ENCODE data around the gene ATP5F1D.

ATP5F1D gene

GRCh38 chr19:1280636-1281568 lies 39.4 kb downstream of the ATP5F1D start:
- DNase-seq (ENCODE audit: low read depth in 3 of 3) = no peak

GRCh38 chr19:1281569-1282287 lies 40.2 kb downstream of the ATP5F1D start:
- DNase-seq (ENCODE audit: low read depth in 3 of 3) = no peak

DNA sequence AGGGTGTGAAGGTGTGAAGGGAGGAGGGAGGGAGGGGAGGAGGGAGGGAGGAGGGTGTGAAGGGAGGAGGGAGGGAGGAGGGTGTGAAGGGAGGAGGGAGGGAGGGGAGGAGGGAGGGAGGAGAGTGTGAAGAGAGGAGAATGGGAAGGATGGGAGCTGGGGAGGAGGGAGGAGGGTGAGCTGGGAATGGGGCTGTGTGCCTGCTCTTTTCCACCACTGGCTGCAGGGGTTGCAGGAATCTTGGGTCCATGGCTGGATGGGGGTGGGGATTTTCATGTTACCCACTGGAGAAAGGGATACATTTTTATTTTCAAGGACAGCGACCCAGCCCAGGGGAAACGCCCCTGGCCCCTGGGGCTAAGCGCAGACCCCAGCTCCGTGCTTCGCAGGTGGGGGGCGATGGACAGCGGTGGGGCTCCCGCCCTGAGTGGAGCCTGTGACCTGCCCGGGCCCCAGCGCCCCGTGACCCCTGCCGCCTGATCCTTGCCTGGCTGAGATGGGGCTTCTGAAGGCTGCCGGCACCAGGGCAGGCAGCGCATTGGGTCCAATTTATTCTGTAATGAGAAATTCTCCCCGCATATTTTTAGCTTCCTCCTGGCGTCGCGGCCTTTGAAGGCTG lies 41.1 kb downstream of the ATP5F1D start:
- no peak for DNase-seq (ENCODE audit: low read depth in 3 of 3)

- DNase-seq (ENCODE audit: low read depth in 3 of 3) = no peak
Measured at GRCh38 chr19:1283207-1283916, 41.8 kb downstream of the ATP5F1D start.

GRCh38 chr19:1283917-1284292 lies 42.4 kb downstream of the ATP5F1D start:
- DNase-seq (ENCODE audit: low read depth in 3 of 3) = no peak

DNA sequence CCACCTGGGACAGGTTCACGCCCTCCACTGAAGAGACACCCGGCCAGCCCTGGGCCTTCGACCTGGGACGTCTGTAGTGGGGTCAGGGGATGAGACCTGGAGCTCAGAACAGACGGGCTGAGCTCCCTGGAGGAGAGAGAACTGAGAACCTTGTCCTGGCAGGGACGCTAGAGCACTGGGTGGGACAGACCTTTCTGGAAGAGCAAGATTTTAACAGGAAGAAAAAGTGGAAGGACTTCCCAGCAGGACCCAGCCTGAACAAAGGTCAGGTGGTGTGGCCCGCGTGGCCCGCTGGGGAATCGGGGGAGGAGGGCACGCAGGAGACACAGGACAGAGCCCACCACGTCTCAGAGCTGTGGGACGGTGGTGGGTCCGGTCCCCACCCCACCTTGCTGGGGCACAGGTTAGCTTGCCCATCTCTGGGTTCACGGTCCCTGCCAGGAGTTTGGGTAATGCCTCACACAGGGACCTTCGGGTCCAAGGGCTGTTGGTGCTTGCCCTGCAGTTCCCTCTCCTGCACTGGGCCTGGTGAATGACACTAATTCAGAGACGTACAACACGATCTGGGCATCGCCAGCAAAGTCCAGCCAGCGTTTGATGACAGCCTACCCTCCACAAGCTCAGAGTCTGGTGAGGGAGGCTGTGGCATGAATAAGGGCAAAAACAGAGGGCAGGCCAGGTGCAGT lies 42.9 kb downstream of the ATP5F1D start:
- DNase-seq (ENCODE audit: low read depth in 3 of 3) = no peak

- no peak for DNase-seq (ENCODE audit: low read depth in 3 of 3)
Measured at GRCh38 chr19:1284979-1285736, 43.6 kb downstream of the ATP5F1D start.

DNA sequence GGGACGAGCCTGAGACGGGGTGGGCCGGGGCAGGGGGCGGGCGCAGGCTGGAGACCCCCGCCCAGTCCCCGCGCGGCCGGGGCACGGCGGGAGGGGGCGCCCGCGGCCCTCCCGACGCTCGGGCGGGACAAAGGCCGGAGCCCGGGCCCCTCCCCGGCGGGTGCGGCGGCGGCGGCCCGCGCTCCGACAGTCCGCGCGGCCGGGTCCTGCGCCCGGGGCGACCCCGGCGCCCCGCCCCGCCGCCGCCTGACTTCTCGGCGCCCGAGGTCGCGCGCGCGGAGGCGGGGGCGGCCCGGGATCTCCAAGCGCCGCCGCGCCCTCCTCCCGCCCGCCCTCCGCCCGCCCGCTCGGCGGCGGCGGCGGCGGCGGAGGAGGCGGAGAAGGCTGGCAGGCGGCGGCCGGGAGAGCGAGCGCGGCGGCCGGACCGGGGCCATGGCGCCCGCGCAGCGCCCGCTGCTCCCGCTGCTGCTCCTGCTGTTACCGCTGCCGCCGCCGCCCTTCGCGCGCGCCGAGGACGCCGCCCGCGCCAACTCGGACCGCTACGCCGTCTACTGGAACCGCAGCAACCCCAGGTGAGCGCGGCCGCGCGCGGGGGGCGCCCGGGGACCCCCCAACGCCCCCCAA lies 44.3 kb downstream of the ATP5F1D start, which contains the start of gene EFNA2:
TSS of gene EFNA2 (plus strand) at position 137 of the 624 bp plus-strand sequence. CDS start at position 433, 296 bp downstream.
- no peak for DNase-seq (ENCODE audit: low read depth in 3 of 3)

DNA sequence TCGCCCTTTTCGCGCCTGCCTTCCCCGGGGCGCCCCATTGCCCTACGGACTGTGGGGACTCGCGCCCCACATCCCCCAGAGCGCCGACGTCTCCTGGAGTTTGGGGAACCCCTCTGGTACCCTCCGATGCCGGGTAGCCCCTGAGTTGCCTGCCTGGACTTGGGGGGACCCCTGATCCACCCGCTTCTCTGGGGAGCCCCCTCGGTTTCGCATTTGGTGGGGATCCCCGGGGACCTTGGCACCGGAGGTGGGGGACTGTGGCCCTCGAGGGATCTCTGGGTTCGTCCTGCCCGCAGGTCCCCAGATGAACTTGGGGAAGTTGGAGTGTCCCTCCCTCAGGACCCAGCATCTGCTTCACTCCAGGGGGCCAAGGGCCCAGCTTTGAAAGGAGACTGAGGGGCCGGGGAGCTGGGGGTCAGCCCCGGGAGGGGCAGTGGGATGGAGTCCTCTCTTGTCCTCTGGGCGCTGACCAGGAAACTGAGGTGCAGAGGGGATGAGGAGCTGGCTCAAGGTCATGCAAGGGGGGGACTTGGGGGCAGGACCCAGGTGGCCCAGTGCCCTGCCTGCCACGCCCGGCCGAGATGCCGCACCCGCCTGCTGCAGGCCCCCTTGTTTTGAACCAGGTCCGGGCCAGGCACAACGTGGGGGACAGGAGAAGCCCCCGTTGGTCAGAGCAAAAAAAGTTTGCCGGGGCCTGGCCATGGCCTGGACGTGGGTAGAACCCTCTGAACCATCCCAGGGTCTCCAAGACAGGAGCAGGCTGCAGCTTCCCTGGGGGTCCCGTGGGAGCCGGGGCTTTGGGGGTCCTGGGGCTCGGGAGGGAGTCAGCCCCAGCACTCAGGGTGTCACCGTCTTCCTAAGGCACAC lies 45.2 kb downstream of the ATP5F1D start:
- no peak for DNase-seq (ENCODE audit: low read depth in 3 of 3)

- DNase-seq (ENCODE audit: low read depth in 3 of 3) = no peak
Measured at GRCh38 chr19:1287354-1288225, 46.0 kb downstream of the ATP5F1D start.

GRCh38 chr19:1288226-1288612 lies 46.7 kb downstream of the ATP5F1D start:
- no peak for DNase-seq (ENCODE audit: low read depth in 3 of 3)

DNA sequence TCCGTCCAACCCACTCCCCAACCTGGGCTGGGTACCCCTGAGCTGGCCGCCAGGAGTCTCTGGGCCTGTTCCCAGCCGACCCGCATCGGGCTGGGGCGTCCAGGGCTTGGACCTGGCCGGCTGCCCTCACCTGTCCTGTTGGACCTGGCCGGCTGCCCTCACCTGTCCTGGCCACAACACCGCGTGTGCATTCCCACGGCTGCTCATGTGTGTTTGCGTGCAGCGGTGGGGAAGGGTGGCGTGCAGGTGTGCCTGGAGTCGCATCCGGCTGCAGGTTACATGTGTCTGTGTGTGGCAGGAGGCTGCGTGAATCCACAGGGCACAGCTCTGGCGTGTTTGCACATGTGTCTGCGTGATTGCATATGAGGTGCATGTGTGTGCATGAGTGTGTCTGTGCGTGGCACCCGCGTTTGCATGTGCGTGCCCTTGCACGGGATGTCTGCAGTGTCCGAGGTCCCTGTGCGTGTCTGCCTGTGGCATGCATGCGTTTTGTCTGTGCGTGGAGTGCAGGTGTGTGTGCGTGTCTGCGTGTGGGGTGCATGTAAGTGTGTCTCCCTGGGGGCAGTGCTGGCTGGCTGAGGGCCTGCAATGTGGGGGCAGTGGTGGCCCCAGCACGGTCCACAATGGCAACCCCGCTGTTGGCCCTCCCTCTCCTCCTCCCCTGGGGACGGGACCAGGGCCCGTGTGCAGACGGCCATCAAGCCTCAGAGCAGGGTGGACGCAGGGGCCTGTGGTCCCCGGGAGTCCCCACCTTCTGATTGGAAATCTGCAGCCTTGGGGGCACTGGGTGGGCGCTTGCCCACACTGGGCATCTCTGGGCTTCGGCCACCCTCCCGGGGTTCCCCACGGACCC lies 47.5 kb downstream of the ATP5F1D start:
- no peak for DNase-seq (ENCODE audit: low read depth in 3 of 3)

DNA sequence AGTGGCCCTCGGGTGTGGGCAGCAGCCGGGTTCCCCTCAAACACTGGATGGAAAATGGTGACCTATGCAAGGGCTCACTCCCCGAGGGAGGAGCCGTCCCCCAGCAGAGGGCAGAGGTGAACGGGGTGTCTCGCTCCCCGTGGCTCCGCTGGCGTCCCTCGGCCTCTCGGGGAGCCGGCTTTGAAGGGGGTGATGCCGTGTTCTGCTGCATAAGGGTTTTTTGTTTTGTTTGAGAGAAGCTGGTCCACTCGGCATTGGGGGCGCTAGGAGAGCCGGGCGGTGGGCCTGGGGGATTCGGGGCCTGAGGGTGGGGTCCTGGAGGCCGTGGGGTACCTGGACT lies 48.1 kb downstream of the ATP5F1D start:
- no peak for DNase-seq (ENCODE audit: low read depth in 3 of 3)

GRCh38 chr19:1290196-1290702 lies 48.7 kb downstream of the ATP5F1D start:
- no peak for DNase-seq (ENCODE audit: low read depth in 3 of 3)

GRCh38 chr19:1290703-1291651 lies 49.4 kb downstream of the ATP5F1D start:
- DNase-seq (ENCODE audit: low read depth in 3 of 3) = no peak

All from stimulated activated CD4-positive, alpha-beta T cell treated with anti-CD3 and anti-CD28 coated beads, TNF-alpha, amount 100 ng/mL, for 24 hours (primary cell).